HepG2 (cell line): ENCODE measurements around the gene TMEM95. TPM values are rescaled to one million over a fixed set of nuclear protein-coding genes. Genes with fewer than 3 reads are reported as not detected.

ENCODE experiments used
- CENPBD1 ChIP-seq: sonication (generic); formaldehyde crosslinking; IDR thresholded peaks from 2 replicates; pipeline ENCODE4 v1.8.0; 2022; ENCODE audit warnings: missing genetic modification reagents, low read depth, mild to moderate bottlenecking, borderline replicate concordance
- DDIT3 ChIP-seq: sonication (generic); formaldehyde crosslinking; IDR thresholded peaks from 2 replicates; pipeline ENCODE4 v1.4.0; 2020; ENCODE audit warnings: mild to moderate bottlenecking, missing genetic modification reagents
- DR1 ChIP-seq: sonication (generic); formaldehyde crosslinking; IDR thresholded peaks from 2 replicates; pipeline ENCODE4 v1.8.0; 2021; ENCODE audit warnings: mild to moderate bottlenecking, missing genetic modification reagents, inconsistent platforms
- HNF4A ChIP-seq: sonication (generic); formaldehyde crosslinking; IDR thresholded peaks from 2 replicates; pipeline ENCODE4 v1.4.0; 2020; ENCODE audit warnings: missing genetic modification reagents
- MATR3 ChIP-seq: sonication (generic); formaldehyde crosslinking; IDR thresholded peaks from 2 replicates; pipeline ENCODE4 v1.4.0; 2020; ENCODE audit warnings: missing genetic modification reagents
- MAX ChIP-seq: IDR thresholded peaks from 2 replicates; pipeline ENCODE4 v1.6.1; 2012; ENCODE audit warnings: inconsistent platforms
- MYNN ChIP-seq: sonication (generic); formaldehyde crosslinking; IDR thresholded peaks from 2 replicates; pipeline ENCODE4 v1.4.0; 2020; ENCODE audit warnings: mild to moderate bottlenecking, low read depth, missing genetic modification reagents
- NCOA2 ChIP-seq: sonication (generic); formaldehyde crosslinking; IDR thresholded peaks from 2 replicates; pipeline ENCODE4 v1.8.0; 2022; ENCODE audit warnings: inconsistent platforms
- PBX2 ChIP-seq: IDR thresholded peaks from 2 replicates; pipeline ENCODE4 v1.6.1; 2016; ENCODE audit warnings: control low read depth
- PHF20 ChIP-seq: sonication (generic); formaldehyde crosslinking; IDR thresholded peaks from 2 replicates; pipeline ENCODE4 v1.5.0; 2020; ENCODE audit warnings: mild to moderate bottlenecking, missing genetic modification reagents
- POLR2G ChIP-seq: fragments of 200-400 bp; formaldehyde crosslinking; IDR thresholded peaks from 2 replicates; pipeline ENCODE4 v1.6.1; 2018; ENCODE audit warnings: mild to moderate bottlenecking, low read depth, low read length, moderate library complexity
- RAD51 ChIP-seq: fragments of 450-650 bp; IDR thresholded peaks from 2 replicates; pipeline ENCODE4 v1.6.1; 2016; ENCODE audit warnings: borderline replicate concordance
- TAF1 ChIP-seq: sonication (generic); formaldehyde crosslinking; IDR thresholded peaks from 2 replicates; pipeline ENCODE4 v1.4.0; 2020; ENCODE audit warnings: missing genetic modification reagents
- YEATS4 ChIP-seq: sonication (generic); formaldehyde crosslinking; IDR thresholded peaks from 2 replicates; pipeline ENCODE4 v1.4.0; 2020; ENCODE audit warnings: missing genetic modification reagents, borderline replicate concordance
- ZBTB7A ChIP-seq: sonication (generic); formaldehyde crosslinking; IDR thresholded peaks from 2 replicates; pipeline ENCODE4 v1.8.0; 2022; ENCODE audit warnings: mild to moderate bottlenecking, missing genetic modification reagents
- ZNF431 ChIP-seq: sonication (generic); formaldehyde crosslinking; IDR thresholded peaks from 2 replicates; pipeline ENCODE4 v1.9.0; 2022; ENCODE audit warnings: missing genetic modification reagents, low read depth, mild to moderate bottlenecking, borderline replicate concordance
- ZNF776 ChIP-seq: sonication (generic); formaldehyde crosslinking; IDR thresholded peaks from 2 replicates; pipeline ENCODE4 v1.4.0; 2020; ENCODE audit warnings: mild to moderate bottlenecking, missing genetic modification reagents
- ZNF781 ChIP-seq: sonication (generic); formaldehyde crosslinking; IDR thresholded peaks from 2 replicates; pipeline ENCODE4 v1.5.1; 2020; ENCODE audit warnings: borderline replicate concordance, mild to moderate bottlenecking, missing genetic modification reagents; ENCODE audit errors: not compliant biosample characterization
- polyA plus RNA-seq, 8 experiments: library from polyadenylated mRNA; depleted of rRNA in 3 of 8; stranded (reverse) in 7 of 8; unstranded in 1 of 8; fragments of >200 nt; fragmentation: Illumina TruSeq in 4 of 8; extraction: Trizol in 4 of 8; gene quantifications; 2 replicates each; pipeline versions ENCODE4 v1.2.1 to v1.2.3, GENCODE V29; 2011 to 2016; ENCODE audit warnings: low read depth in 4 of 8, missing spikeins in 1 of 8, mixed read lengths in 1 of 8; ENCODE audit not compliant: insufficient read depth in 1 of 8
- total RNA-seq, 5 experiments: library from RNA; depleted of rRNA; stranded (reverse); fragments of >200 nt; fragmentation: Illumina TruSeq; extraction: Trizol; gene quantifications; 2 replicates each; pipeline ENCODE4 v1.2.3, GENCODE V29; 2016; ENCODE audit warnings: low read depth in 1 of 5
- TF ChIP-seq, protein P1 (sequence below), 2 experiments: sonication (generic) in 1 of 2; formaldehyde crosslinking in 1 of 2; IDR thresholded peaks; 2 replicates each; pipeline versions ENCODE4 v1.4.0 to v1.6.1; 2018 to 2020; ENCODE audit warnings: missing genetic modification reagents in 2 of 2, borderline replicate concordance in 1 of 2, low read depth in 1 of 2, mild to moderate bottlenecking in 1 of 2, missing biosample characterization in 1 of 2
- TF ChIP-seq, protein P2 (sequence below): sonication (generic); formaldehyde crosslinking; IDR thresholded peaks from 2 replicates; pipeline ENCODE4 v1.8.0; 2022; ENCODE audit warnings: low read depth, missing genetic modification reagents
- TF ChIP-seq, protein P3 (sequence below): sonication (generic); formaldehyde crosslinking; IDR thresholded peaks from 2 replicates; pipeline ENCODE4 v1.8.0; 2022; ENCODE audit warnings: mild to moderate bottlenecking, missing genetic modification reagents

The TMEM95 gene
- total and polyA plus RNA-seq, 2 of the 13 experiments (the other 11 are each of a cell fraction or from before 2014, with no cell fraction given), result not detected

- TF ChIP-seq, protein P1, sequence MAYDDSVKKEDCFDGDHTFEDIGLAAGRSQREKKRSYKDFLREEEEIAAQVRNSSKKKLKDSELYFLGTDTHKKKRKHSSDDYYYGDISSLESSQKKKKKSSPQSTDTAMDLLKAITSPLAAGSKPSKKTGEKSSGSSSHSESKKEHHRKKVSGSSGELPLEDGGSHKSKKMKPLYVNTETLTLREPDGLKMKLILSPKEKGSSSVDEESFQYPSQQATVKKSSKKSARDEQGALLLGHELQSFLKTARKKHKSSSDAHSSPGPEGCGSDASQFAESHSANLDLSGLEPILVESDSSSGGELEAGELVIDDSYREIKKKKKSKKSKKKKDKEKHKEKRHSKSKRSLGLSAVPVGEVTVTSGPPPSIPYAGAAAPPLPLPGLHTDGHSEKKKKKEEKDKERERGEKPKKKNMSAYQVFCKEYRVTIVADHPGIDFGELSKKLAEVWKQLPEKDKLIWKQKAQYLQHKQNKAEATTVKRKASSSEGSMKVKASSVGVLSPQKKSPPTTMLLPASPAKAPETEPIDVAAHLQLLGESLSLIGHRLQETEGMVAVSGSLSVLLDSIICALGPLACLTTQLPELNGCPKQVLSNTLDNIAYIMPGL (CRISPR knock-in tag; IDR thresholded peaks at IDR 0.05; ENCODE audit: borderline replicate concordance in 1 of 2, low read depth in 1 of 2), result peak in 1 of 2 experiments; percentile 55; a peak in 2 of 4 replicates
- peak; percentile 38; the same call in 1 of the 2 replicates for TF ChIP-seq ZNF776 (CRISPR knock-in tag)
- peak; percentile 15; the same call in 1 of the 2 replicates for TF ChIP-seq HNF4A (CRISPR knock-in tag)
- TF ChIP-seq ZBTB7A (CRISPR knock-in tag), result peak; percentile 17; the same call in 1 of the 2 replicates
- TF ChIP-seq CENPBD1 (CRISPR knock-in tag), result no peak
- no peak for TF ChIP-seq RAD51
- TF ChIP-seq ZNF781 (CRISPR knock-in tag), result peak; percentile 52
- 0 out of 2 replicates have a peak, but pooled peaks have one; percentile 64 for TF ChIP-seq MYNN
- no peak for TF ChIP-seq DDIT3 (CRISPR knock-in tag)
- peak; percentile 50; the same call in 1 of the 2 replicates for TF ChIP-seq TAF1
- peak; percentile 85 for TF ChIP-seq POLR2G
- peak; percentile 78; the same call in 1 of the 2 replicates for TF ChIP-seq YEATS4
- peak; percentile 88 for TF ChIP-seq ZNF431 (CRISPR knock-in tag)
- peak; percentile 48; the same call in 1 of the 2 replicates for TF ChIP-seq DR1 (CRISPR knock-in tag)
- TF ChIP-seq, protein P2, sequence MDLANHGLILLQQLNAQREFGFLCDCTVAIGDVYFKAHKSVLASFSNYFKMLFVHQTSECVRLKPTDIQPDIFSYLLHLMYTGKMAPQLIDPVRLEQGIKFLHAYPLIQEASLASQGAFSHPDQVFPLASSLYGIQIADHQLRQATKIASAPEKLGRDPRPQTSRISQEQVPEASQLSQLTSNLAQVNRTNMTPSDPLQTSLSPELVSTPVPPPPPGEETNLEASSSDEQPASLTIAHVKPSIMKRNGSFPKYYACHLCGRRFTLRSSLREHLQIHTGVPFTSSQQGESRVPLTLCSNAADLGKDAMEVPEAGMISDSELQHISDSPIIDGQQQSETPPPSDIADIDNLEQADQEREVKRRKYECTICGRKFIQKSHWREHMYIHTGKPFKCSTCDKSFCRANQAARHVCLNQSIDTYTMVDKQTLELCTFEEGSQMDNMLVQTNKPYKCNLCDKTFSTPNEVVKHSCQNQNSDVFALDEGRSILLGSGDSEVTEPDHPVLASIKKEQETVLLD (CRISPR knock-in tag), result peak; percentile 82
- TF ChIP-seq PBX2 (CRISPR knock-in tag), result no peak
- peak; percentile 77 for TF ChIP-seq MAX
- peak; percentile 37; the same call in 1 of the 2 replicates for TF ChIP-seq PHF20 (CRISPR knock-in tag)
- TF ChIP-seq NCOA2 (CRISPR knock-in tag), result 0 out of 2 replicates have a peak, but pooled peaks have one; percentile 19
- TF ChIP-seq, protein P3, sequence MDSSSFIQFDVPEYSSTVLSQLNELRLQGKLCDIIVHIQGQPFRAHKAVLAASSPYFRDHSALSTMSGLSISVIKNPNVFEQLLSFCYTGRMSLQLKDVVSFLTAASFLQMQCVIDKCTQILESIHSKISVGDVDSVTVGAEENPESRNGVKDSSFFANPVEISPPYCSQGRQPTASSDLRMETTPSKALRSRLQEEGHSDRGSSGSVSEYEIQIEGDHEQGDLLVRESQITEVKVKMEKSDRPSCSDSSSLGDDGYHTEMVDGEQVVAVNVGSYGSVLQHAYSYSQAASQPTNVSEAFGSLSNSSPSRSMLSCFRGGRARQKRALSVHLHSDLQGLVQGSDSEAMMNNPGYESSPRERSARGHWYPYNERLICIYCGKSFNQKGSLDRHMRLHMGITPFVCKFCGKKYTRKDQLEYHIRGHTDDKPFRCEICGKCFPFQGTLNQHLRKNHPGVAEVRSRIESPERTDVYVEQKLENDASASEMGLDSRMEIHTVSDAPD (CRISPR knock-in tag), result 0 out of 2 replicates have a peak, but pooled peaks have one; percentile 33
- TF ChIP-seq MATR3, result no peak
Observed at GRCh38 chr17:7394452-7395191, 39.7 kb downstream of the TMEM95 start, which contains the start of gene PLSCR3 (continued).
